ENCODE data around the gene TBX10. TPM values are rescaled to one million over a fixed set of nuclear protein-coding genes. Genes with fewer than 3 reads are reported as not detected.

TBX10 gene
- total and polyA plus RNA-seq, 2 of the 8 experiments (the other 6 are each of a cell fraction or from before 2014, with no cell fraction given) = 0.09 TPM; not detected in 1

DNA sequence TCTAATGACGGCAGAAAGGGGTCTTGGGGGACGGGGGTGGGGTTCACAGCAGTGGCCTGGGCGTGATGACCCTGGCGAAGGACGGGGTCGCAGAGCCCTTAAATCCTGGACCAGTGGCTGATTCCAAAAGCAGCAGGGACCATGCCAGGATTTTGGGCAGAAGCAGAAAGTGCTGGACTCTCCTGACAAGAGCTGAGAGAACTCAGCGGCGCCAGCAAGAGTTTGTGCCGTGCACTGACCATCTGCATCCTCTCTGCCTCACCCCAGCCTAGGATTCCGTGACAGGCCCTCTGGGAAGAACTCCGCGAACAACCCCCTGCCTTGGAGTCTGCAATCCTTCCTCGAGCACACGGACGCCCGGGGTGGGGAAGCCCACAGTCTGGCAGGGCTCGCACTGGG, 33.5 kb downstream of the TBX10 start:
- H3K23ac ChIP-seq (ENCODE audit: insufficient read length) = no peak overlapping the region
- no peak overlapping the region for H2BK5ac ChIP-seq (ENCODE audit: low read depth, low read length)
- ChIA-PET POLR2A (ENCODE audit: partially characterized antibody) (interaction anchor here (1.2 to 2.8 kb wide), 5 partner anchors 10 to 22 kb away, joined by 5 to 25 read pairs (median 6); partner anchors contain the start of gene GSTP1), CTCF (ENCODE audit: partially characterized antibody) (interaction anchor here (0.7 to 1.6 kb wide), 8 partner anchors 9 to 205 kb away, joined by 3 to 15 read pairs (median 4); partner anchors contain the start of genes GSTP1 and PPP1CA)
- H4K5ac ChIP-seq (ENCODE audit: insufficient read length, low read depth, low read length) = no peak overlapping the region
- no peaks in the 10 kb centered on the region for H3K9me3 ChIP-seq (ENCODE audit: insufficient read depth in 2 of 2, low read depth in 1 of 2, low read length in 1 of 2)
- 0 out of 2 replicates have a peak overlapping the region, but pooled peaks have one; percentile 72 for H2BK15ac ChIP-seq (ENCODE audit: low read length)
- H3K79me1 ChIP-seq (ENCODE audit: low read depth, low read length) = no peaks in the 10 kb centered on the region
- no peak for DNase-seq (ENCODE audit: low read depth in 1 of 2, low spot score in 2 of 2)
- H4K91ac ChIP-seq (replicated peaks; ENCODE audit: insufficient read length, low read length) = peak overlapping the region; percentile 36
- no peak overlapping the region for H3K14ac ChIP-seq (ENCODE audit: insufficient read length)
- H2AK5ac ChIP-seq (ENCODE audit: low read depth, low read length) = no peak overlapping the region
- WGBS, 2 experiments (ENCODE audit: extremely low coverage in 1 of 2, insufficient coverage in 1 of 2, insufficient read length in 1 of 2, insufficient replicate concordance in 2 of 2, low coverage in 1 of 2, low lambda C conversion rate in 2 of 2, missing lambda C conversion rate in 1 of 2) = 46% methylated on average over 12 of the region's 17 CpGs; no CpG with 5 or more reads in 1 of the 2 experiments
- 0 out of 2 replicates have a peak overlapping the region, but pooled peaks have one; percentile 13 for H2BK20ac ChIP-seq (ENCODE audit: low read length)
- H2AFZ ChIP-seq (ENCODE audit: low read length) = no peak overlapping the region
- H4K8ac ChIP-seq (ENCODE audit: extremely low read depth, insufficient read depth, low read length) = no peak overlapping the region
- H2BK12ac ChIP-seq (ENCODE audit: low read depth, low read length) = peak overlapping the region; percentile 68
- peaks cover 5 to 27% (median 17%) of the 10 kb centered on the region in 4 experiments; a peak in 6 of 7 replicates for H3K4me1 ChIP-seq (replicated peaks in 1 of 4; ENCODE audit: control insufficient read depth in 3 of 4, insufficient read depth in 4 of 4, low read length in 3 of 4)
- H3K79me2 ChIP-seq (ENCODE audit: control insufficient read depth in 1 of 2, insufficient read depth in 2 of 2, low read length in 2 of 2) = peaks cover 0 to 8% of the 10 kb centered on the region in 2 experiments; a peak in 1 of 4 replicates
- TF ChIP-seq SIN3A (conservative IDR thresholded peaks at IDR 0.05 in 1 of 2, IDR thresholded peaks at IDR 0.05 in 1 of 2; ENCODE audit: low read depth in 1 of 2, low read length in 2 of 2) = no peak
- TF ChIP-seq, protein P1, sequence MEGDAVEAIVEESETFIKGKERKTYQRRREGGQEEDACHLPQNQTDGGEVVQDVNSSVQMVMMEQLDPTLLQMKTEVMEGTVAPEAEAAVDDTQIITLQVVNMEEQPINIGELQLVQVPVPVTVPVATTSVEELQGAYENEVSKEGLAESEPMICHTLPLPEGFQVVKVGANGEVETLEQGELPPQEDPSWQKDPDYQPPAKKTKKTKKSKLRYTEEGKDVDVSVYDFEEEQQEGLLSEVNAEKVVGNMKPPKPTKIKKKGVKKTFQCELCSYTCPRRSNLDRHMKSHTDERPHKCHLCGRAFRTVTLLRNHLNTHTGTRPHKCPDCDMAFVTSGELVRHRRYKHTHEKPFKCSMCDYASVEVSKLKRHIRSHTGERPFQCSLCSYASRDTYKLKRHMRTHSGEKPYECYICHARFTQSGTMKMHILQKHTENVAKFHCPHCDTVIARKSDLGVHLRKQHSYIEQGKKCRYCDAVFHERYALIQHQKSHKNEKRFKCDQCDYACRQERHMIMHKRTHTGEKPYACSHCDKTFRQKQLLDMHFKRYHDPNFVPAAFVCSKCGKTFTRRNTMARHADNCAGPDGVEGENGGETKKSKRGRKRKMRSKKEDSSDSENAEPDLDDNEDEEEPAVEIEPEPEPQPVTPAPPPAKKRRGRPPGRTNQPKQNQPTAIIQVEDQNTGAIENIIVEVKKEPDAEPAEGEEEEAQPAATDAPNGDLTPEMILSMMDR (IDR thresholded peaks at IDR 0.05; ENCODE audit: control extremely low read depth in 1 of 3, insufficient read depth in 1 of 3, low read depth in 1 of 3, low read length in 3 of 3) = peak in 1 of 3 experiments; percentile 12; a peak in 1 of 4 replicates
- H3K4me2 ChIP-seq (ENCODE audit: insufficient read depth in 1 of 2, low read depth in 2 of 2, low read length in 2 of 2) = peak overlapping the region; percentile 64 to 98
- no peak overlapping the region for H3K4ac ChIP-seq (replicated peaks; ENCODE audit: insufficient read length, low read depth, low read length)
- peaks cover 0 to 2% of the 10 kb centered on the region in 2 experiments for H4K20me1 ChIP-seq (replicated peaks in 1 of 2; ENCODE audit: control insufficient read depth in 1 of 2, insufficient read depth in 2 of 2, low read length in 2 of 2)
- H3K23me2 ChIP-seq (ENCODE audit: low read depth, low read length) = peaks cover 9% of the 10 kb centered on the region; the same call in 1 of the 2 replicates
- no peak overlapping the region for H3K56ac ChIP-seq (replicated peaks; ENCODE audit: insufficient read length, low read depth, low read length)
- peaks cover 0 to 4% (median 0%) of the 10 kb centered on the region in 4 experiments; a peak in 2 of 7 replicates for H3K27me3 ChIP-seq (replicated peaks in 1 of 4; ENCODE audit: control insufficient read depth in 3 of 4, extremely low read depth in 1 of 4, insufficient read depth in 3 of 4, low read length in 3 of 4)
- no peak overlapping the region for H2BK120ac ChIP-seq (replicated peaks; ENCODE audit: low read depth, low read length)
- H3K18ac ChIP-seq (ENCODE audit: extremely low read depth, low read length) = peak overlapping the region; percentile 19; the same call in 1 of the 2 replicates
- peaks cover 4 to 11% (median 6%) of the 10 kb centered on the region in 4 experiments; a peak in 6 of 8 replicates for H3K36me3 ChIP-seq (ENCODE audit: control insufficient read depth in 2 of 4, insufficient read depth in 4 of 4, low read length in 3 of 4)
- H3K9ac ChIP-seq (replicated peaks in 1 of 4; ENCODE audit: extremely low read depth in 1 of 4, low read depth in 3 of 4, low read length in 3 of 4) = no peak overlapping the region
- no peak overlapping the region for H3K27ac ChIP-seq (ENCODE audit: low read depth, low read length)
- no peak for FAIRE-seq
- H3K4me3 ChIP-seq (ENCODE audit: extremely low read depth in 1 of 4, insufficient read depth in 2 of 4, low read depth in 3 of 4, low read length in 4 of 4) = peak overlapping the region; percentile 44 to 94 (median 65)
